MM.1S (cell line): ENCODE measurements around the gene NCOA5.

Experiments
- EZH2 ChIP-seq: fragments of 300-600 bp; sonication (generic); optimal IDR thresholded peaks from 2 replicates; pipeline ENCODE3; 2017; ENCODE audit warnings: low read depth, mild to moderate bottlenecking, antibody characterized with exemption, low read length, mixed read lengths
- TF ChIP-seq, protein P1 (sequence below): fragments of 300-600 bp; sonication (generic); IDR thresholded peaks from 2 replicates; pipeline ENCODE4 v1.5.1; 2016; ENCODE audit warnings: antibody characterized with exemption, low read length, mixed read lengths

DNA sequence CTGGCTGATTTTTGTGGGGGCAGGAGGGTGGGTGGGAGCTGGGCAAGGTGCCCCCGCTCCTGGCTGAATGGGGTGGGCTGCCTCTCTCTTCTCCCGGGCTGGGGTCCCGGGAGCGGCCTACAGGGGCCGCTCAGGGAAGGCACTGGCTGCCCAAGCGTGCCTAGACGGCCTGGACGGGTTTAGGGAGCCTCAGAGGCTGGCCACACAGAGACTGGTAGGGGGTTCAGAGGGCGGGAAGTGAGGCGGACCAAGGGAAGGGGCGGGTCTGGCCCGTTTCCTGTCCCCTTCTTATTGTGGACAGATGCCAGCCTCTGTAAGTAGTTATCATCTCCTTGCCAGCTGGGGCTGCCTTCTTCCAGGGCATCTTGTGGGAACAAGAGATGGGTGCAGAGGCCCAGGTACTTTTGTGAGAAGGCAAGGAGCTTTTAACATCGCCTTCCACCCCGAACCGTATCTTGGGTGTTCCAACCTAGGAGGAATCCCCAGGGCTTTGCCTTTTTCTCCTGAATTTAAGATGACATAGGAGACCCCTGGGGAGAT lies 28.8 kb upstream of the NCOA5 start:
- TF ChIP-seq, protein P1, sequence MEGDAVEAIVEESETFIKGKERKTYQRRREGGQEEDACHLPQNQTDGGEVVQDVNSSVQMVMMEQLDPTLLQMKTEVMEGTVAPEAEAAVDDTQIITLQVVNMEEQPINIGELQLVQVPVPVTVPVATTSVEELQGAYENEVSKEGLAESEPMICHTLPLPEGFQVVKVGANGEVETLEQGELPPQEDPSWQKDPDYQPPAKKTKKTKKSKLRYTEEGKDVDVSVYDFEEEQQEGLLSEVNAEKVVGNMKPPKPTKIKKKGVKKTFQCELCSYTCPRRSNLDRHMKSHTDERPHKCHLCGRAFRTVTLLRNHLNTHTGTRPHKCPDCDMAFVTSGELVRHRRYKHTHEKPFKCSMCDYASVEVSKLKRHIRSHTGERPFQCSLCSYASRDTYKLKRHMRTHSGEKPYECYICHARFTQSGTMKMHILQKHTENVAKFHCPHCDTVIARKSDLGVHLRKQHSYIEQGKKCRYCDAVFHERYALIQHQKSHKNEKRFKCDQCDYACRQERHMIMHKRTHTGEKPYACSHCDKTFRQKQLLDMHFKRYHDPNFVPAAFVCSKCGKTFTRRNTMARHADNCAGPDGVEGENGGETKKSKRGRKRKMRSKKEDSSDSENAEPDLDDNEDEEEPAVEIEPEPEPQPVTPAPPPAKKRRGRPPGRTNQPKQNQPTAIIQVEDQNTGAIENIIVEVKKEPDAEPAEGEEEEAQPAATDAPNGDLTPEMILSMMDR = no peak
- TF ChIP-seq EZH2 = no peak
